Ovary (tissue), 9 donors: ENCODE data around the gene DAP. TPM values are rescaled to one million over a fixed set of nuclear protein-coding genes. Genes with fewer than 3 reads are reported as not detected.

Source experiments
- DNase-seq, 5 donors: peaks; one replicate each; pipeline ENCODE4 v3.0.0-alpha.2; 2019 to 2020
- H3K27ac ChIP-seq, 2 donors: fragments of 200-600 bp; one replicate each; pipeline versions ENCODE4 v1.5.1 to v1.8.0; 2019 to 2022
- H3K27me3 ChIP-seq: fragments of 200-600 bp; one replicate; pipeline ENCODE4 v1.8.0; 2022
- H3K36me3 ChIP-seq: fragments of 200-600 bp; sonication (generic); one replicate; pipeline ENCODE4 v1.5.1; 2019
- H3K4me1 ChIP-seq: one replicate; pipeline ENCODE4 v1.8.1; 2013; ENCODE audit warnings: mild to moderate bottlenecking, moderate library complexity; ENCODE audit not compliant: insufficient read depth
- H3K4me3 ChIP-seq: fragments of 200-600 bp; sonication (generic); one replicate; pipeline ENCODE4 v1.5.1; 2017
- H3K9me3 ChIP-seq, 2 donors: fragments of 200-600 bp in 1 of 2; sonication (generic) in 1 of 2; one replicate each; pipeline versions ENCODE4 v1.5.1 to v1.8.1; 2013 to 2019; ENCODE audit warnings: mild to moderate bottlenecking in 1 of 2, moderate library complexity in 1 of 2
- EP300 ChIP-seq: sonication (generic); formaldehyde crosslinking; IDR thresholded peaks from one replicate; pipeline ENCODE4 v1.6.1; 2017; ENCODE audit warnings: antibody characterized with exemption
- POLR2A ChIP-seq: fragments of 450-650 bp; IDR thresholded peaks from one replicate; pipeline ENCODE4 v1.6.1; 2017; ENCODE audit warnings: antibody characterized with exemption, mild to moderate bottlenecking, moderate library complexity
- WGBS, 3 donors: extraction: QIAGEN DNeasy Blood & Tissue Kit in 1 of 3; methylation state at CpG; one replicate each; pipeline versions ENCODE4 v1.1.5 to v1.1.7; 2013 to 2017; 5-methylcytosine and 5-hydroxymethylcytosine counted together
- intact Hi-C, 4 donors: fragments of 100-400 bp; cut with DNase I; formaldehyde crosslinking; loops; one replicate each; pipeline versions ENCODE4 v1.11.0 to v1.15.1; 2022 to 2023
- polyA plus RNA-seq, 2 donors: library from polyadenylated mRNA; stranded (reverse); fragments of 200-250 nt in 1 of 2; fragments of 350-450 nt in 1 of 2; fragmentation: Illumina TruSeq in 1 of 2; extraction: RNeasy Lipid Tissue Mini Kit (QIAGEN cat#74804) in 1 of 2; gene quantifications; one replicate each; pipeline ENCODE4 v1.2.3, GENCODE V29; 2013 to 2014
- total RNA-seq, 7 donors: library from RNA; depleted of rRNA in 2 of 7; stranded (reverse); fragments of >200 nt in 2 of 7; fragmentation: NEBNext Ultra II Directional in 3 of 7; extraction: Animal tissue kit (Norgen Biotek cat#: 25700) in 3 of 7; gene quantifications; one replicate each; pipeline versions ENCODE4 v1.1.0 to v1.2.4, GENCODE V29; 2016 to 2023
- TF ChIP-seq, protein P1 (sequence below), 3 donors: fragments of 450-650 bp in 2 of 3; fragments of 200-600 bp in 1 of 3; IDR thresholded peaks; one replicate each; pipeline versions ENCODE4 v1.5.1 to v1.8.0; 2016 to 2022; ENCODE audit warnings: antibody characterized with exemption in 3 of 3, mild to moderate bottlenecking in 1 of 3
- donor health status: DM: no; HTN: no; CAD: no; lungs with moderate emphysema.
- donor health status: DM: no; HTN: no; CAD: no.
- donor health status: Bipolar disorder and iron deficiency.
- donor health status: DM: yes; HTN: yes; CAD: no.
- donor health status: DM: no; HTN: no; CAD: no.
- donor health status: DM: yes; HTN: yes; CAD: no.

DAP gene
- total and polyA plus RNA-seq, 9 donors = 32.0 to 159 (median 88.5) TPM

DNA sequence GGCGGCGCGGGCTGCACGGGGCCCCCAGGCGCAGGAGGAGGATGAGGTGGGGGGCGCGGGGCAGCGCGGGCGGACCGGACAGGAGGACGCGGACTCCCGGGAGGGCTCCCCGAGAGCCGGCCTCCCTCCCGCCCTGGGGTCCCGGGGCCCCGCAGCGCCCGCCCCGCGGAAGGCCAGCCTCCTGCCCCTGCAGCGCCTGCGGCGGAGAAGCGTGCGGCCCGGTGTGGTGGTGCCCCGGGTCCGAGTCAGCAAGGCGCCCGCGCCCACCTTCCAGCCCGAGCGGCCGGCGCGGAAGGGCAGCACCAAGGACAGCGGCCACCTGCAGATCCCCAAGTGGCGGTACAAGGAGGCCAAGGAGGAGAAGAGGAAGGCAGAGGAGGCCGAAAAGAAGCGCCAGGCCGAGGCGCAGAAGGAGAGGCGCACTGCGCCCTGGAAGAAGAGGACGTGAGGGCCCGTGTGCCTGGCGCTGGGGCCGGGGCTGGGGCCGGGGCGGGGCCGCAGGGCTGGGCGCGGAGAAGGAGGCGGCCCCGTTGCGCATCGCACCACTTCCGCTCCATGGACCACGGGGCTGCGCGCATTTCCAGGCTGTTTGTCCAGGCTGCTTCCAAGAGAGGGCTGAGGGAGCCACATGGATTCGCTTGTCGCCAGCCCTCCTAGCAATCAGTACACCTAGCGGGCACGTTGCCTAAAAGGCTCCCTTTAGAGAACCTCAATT, 111.2 kb downstream of the DAP start:
- Histone ChIP-seq H3K4me1 (no peaks in the 10 kb centered on the region), H3K4me3 (no peak overlapping the region), H3K27me3 (no peaks in the 10 kb centered on the region), H3K36me3 (no peaks in the 10 kb centered on the region), H3K9me3 (no peaks in the 10 kb centered on the region), H3K27ac (no peak overlapping the region)
- no peak for DNase-seq
- 8 to 22% (median 16%) methylated on average over 45 to 68 of the region's 68 CpGs for WGBS, 3 donors
- intact Hi-C loops = no loop called here
- TF ChIP-seq, protein P1, sequence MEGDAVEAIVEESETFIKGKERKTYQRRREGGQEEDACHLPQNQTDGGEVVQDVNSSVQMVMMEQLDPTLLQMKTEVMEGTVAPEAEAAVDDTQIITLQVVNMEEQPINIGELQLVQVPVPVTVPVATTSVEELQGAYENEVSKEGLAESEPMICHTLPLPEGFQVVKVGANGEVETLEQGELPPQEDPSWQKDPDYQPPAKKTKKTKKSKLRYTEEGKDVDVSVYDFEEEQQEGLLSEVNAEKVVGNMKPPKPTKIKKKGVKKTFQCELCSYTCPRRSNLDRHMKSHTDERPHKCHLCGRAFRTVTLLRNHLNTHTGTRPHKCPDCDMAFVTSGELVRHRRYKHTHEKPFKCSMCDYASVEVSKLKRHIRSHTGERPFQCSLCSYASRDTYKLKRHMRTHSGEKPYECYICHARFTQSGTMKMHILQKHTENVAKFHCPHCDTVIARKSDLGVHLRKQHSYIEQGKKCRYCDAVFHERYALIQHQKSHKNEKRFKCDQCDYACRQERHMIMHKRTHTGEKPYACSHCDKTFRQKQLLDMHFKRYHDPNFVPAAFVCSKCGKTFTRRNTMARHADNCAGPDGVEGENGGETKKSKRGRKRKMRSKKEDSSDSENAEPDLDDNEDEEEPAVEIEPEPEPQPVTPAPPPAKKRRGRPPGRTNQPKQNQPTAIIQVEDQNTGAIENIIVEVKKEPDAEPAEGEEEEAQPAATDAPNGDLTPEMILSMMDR (IDR thresholded peaks at IDR 0.05) = no peak
- TF ChIP-seq EP300 (no peak), POLR2A (no peak)

GRCh38 chr5:10648806-10649665, 112.0 kb downstream of the DAP start:
- H3K27me3 ChIP-seq = no peaks in the 10 kb centered on the region
- no peaks in the 10 kb centered on the region for H3K36me3 ChIP-seq
- WGBS, 3 donors = 35 to 49% (median 48%) methylated on average over 32 to 60 of the region's 60 CpGs
- TF ChIP-seq, protein P1 (IDR thresholded peaks at IDR 0.05) = no peak
- TF ChIP-seq POLR2A = no peak
- no peak for TF ChIP-seq EP300
- no peak overlapping the region for H3K27ac ChIP-seq
- intact Hi-C loops = no loop called here
- H3K4me3 ChIP-seq = no peak overlapping the region
- no peak for DNase-seq
- H3K4me1 ChIP-seq = no peaks in the 10 kb centered on the region
- H3K9me3 ChIP-seq = no peaks in the 10 kb centered on the region

DNA sequence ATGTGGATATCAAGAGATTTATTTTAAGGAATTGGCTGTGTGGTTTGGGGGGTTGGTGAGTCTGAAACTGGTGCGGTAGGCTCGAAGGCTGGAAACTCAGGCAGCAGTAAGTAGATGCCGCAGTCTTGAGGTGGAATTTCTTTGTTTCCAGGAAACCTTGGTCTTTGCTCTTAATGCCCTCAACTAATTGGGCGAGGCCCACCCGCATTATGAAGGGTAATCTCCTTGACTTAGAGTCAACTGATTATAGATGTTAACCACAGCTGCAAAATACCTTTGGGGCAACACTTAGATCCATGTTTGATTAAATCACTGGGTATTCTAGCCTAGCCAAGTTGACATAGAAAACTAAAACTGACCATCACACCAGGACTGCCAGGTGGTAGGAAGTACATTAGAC, 113.4 kb downstream of the DAP start:
- DNase-seq = no peak
- H3K27me3 ChIP-seq = no peaks in the 10 kb centered on the region
- 92 to 97% (median 97%) methylated on average over 5 of the region's 5 CpGs for WGBS, 3 donors
- H3K27ac ChIP-seq = no peak overlapping the region
- no peak overlapping the region for H3K4me3 ChIP-seq
- no peaks in the 10 kb centered on the region for H3K36me3 ChIP-seq
- H3K4me1 ChIP-seq = no peaks in the 10 kb centered on the region
- TF ChIP-seq, protein P1 (IDR thresholded peaks at IDR 0.05) = no peak
- H3K9me3 ChIP-seq = no peaks in the 10 kb centered on the region
- intact Hi-C loops = no loop called here

DNA sequence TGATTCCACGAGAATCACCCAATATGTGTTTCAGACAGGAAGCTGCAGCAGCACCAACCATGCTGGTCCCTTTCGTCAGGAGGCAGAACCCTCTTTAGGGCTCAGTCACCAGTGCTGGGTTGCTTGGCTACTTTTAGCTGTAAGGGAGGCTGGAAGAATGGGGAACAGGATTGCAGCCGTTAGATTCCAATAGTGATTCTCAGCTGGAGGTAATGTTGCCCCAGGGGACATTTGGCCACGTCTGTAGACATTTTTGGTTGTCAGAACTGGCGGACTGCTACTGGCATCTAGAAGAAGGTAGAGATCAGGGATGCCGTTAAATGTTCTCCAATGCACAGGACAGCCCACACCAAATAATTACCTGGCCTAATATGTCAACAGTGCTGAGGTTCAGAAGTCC, 115.4 kb downstream of the DAP start:
- H3K4me3 ChIP-seq = no peak overlapping the region
- H3K4me1 ChIP-seq = no peaks in the 10 kb centered on the region
- intact Hi-C loops = no loop called here
- no peaks in the 10 kb centered on the region for H3K27me3 ChIP-seq
- DNase-seq = no peak
- WGBS, 3 donors = 77 to 85% (median 83%) methylated on average over 6 of the region's 6 CpGs
- no peaks in the 10 kb centered on the region for H3K9me3 ChIP-seq
- TF ChIP-seq POLR2A (no peak), EP300 (no peak)
- TF ChIP-seq, protein P1 (IDR thresholded peaks at IDR 0.05) = no peak
- no peaks in the 10 kb centered on the region for H3K36me3 ChIP-seq
- no peak overlapping the region for H3K27ac ChIP-seq
